Astrocyte of the spinal cord (primary cell): ENCODE measurements around the gene BRD2.
A peak's percentile ranks its signal among the peaks of the same experiment; 100 is the strongest.

ENCODE experiments used
- DNase-seq: peaks from one replicate; pipeline ENCODE4 v3.0.0; 2011; ENCODE audit warnings: low read depth, low spot score
- H3K4me3 ChIP-seq: 2 replicates; pipeline ENCODE4 v1.5.1; 2011; ENCODE audit warnings: low read depth, mild to moderate bottlenecking, low read length, moderate library complexity
- in situ Hi-C: cut with HindIII; loops from 2 replicates; pipeline ENCODE4 v1.10.0; 2017; ENCODE audit warnings: low sequenced_read_pairs
- TF ChIP-seq, protein P1 (sequence below): IDR thresholded peaks from 2 replicates; pipeline ENCODE4 v1.5.1; 2012; ENCODE audit warnings: low read depth, mild to moderate bottlenecking, low read length, inconsistent platforms

The BRD2 gene

DNA sequence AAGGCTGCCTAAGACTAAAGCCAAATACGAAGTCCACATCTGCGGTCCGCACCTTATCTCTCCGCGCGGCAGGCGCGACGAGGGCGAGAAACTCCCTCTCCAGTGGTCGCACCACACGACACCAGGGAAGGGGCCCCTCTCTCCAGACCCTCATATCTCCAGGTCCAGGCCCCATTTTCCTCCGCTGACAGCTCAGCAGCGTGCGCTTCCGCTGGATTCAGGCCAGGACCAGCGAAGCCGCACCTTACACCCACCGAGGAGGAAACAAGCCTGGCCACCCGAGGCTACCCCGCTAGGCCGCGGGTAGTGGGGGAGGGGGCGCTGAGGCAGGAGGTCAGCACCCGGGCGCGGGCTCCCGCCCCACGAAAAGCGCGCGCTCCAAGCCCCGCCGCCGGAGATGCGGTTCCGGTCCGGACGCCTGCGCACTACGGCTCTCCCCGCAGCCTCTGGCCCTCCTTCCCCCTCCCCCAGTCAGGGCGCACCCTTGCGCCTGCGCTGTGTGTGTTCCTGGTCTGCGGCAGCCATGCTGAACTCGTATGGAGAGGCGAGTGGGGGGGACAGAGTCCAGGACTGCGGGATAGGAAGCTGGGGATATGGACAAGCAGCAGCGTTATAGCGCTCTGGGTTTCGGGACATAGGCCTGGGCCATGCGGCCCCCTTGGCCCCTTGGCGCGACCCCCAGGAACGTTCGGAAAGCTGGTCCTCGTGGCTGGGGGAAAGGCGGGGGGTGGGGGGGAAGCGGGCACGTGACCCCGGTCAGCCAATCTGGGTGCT, at the start of gene BRD2:
BRD2 (plus strand) TSS at position 502 of the 774 bp plus-strand sequence. CDS start 4,305 bp downstream, outside the sequence.
- DNase-seq = peak; percentile 98
- in situ Hi-C loops = no loop called here
- peak within 1 kb of the TSS; percentile 94 for H3K4me3 ChIP-seq
- TF ChIP-seq, protein P1, sequence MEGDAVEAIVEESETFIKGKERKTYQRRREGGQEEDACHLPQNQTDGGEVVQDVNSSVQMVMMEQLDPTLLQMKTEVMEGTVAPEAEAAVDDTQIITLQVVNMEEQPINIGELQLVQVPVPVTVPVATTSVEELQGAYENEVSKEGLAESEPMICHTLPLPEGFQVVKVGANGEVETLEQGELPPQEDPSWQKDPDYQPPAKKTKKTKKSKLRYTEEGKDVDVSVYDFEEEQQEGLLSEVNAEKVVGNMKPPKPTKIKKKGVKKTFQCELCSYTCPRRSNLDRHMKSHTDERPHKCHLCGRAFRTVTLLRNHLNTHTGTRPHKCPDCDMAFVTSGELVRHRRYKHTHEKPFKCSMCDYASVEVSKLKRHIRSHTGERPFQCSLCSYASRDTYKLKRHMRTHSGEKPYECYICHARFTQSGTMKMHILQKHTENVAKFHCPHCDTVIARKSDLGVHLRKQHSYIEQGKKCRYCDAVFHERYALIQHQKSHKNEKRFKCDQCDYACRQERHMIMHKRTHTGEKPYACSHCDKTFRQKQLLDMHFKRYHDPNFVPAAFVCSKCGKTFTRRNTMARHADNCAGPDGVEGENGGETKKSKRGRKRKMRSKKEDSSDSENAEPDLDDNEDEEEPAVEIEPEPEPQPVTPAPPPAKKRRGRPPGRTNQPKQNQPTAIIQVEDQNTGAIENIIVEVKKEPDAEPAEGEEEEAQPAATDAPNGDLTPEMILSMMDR = no peak

DNA sequence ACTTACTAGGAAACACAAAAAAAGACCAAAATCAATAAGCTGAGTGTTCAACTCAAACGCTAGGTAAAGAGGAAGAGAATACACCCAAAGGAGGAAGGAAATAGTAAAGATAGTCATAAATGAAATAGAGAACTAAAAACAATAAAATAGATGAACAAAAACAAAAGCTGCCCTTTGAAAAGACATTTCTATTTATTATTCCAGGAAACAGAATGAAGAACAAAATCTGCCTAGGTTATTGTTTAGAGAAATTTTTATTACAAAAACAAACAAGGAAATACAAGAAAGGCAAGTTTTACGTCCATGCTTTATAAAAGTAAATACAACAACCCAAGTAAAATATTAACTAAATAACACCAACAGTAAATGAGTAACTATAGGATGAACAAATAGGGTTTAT, 47.7 kb upstream of the BRD2 start:
- H3K4me3 ChIP-seq = no peak overlapping the region
- in situ Hi-C loops = no loop called here
- TF ChIP-seq, protein P1 = no peak
- no peak for DNase-seq

DNA sequence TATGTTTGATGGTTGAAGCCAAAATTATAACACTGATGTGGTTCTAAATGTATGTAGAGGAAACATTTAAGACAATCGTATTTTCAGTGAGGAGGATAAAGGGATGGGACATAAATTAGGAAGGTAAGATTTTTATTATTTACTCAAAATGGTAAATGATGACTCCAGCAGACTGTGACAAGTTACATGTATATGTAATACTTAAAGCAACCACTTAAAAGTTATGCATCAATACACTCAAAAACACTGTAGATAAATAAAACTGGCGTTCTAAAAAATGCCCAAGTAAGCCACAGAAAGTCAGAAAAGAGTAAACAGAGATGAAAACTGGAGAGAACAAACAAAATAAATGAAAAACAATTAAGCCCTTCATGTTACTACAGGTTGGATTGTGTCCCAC, 46.3 kb upstream of the BRD2 start:
- H3K4me3 ChIP-seq = no peak overlapping the region
- no peak for DNase-seq
- in situ Hi-C loops = no loop called here
- TF ChIP-seq, protein P1 = no peak

DNA sequence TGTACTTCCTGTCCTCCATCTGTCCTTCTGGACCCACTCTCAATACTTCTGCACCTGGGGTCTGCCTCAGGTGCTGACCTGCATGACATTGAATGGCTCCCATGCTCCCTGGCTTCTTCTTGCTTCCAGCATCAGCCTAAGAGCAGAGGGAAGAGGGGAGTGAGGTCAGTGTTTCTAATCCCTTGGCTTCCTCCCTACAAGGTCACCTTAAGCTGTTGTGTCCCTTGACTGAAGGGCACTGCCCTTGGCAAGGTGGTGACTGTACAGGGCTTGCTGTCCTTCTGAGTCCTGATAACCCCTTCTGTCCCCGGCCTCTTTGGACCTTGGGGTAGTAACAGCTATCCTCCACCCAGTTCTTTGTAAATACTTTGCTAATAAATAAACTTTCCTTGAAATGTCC, 37.2 kb upstream of the BRD2 start:
- in situ Hi-C loops = no loop called here
- DNase-seq = no peak
- H3K4me3 ChIP-seq = no peak overlapping the region
- TF ChIP-seq, protein P1 = no peak

DNA sequence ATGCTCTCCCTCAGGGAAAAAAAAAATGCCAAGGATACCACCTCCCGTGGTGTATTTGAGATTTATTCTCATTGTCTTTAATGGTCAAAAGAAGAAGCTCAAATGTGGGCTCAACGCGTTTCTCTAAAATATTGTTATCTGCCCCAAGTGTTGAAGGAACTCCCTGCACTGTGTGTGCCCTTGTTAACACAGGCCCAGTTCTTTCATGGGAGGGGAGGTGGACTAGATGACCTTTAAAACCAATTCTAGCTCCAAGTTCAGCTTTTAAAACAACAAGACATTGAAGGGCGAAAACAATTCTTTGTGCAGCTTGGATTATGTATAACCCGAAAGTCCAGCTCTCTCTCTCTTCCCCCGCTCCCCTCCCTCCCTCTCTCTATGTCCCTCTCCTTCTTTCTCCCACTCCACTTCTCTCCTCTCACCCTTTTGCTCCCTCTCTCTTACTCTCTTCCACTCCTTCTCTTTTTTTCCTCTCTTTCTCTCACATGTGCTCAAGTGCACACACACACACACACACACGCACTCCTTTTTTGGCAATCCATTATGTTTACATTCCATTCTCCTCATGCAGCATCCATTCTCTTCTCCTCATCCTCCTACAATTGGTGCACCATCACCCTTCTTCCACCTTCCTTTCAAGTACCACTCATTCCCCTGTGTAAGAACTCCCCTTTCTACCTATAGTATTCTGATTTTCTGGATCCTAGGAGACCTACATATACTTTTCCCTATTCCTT, 36.1 kb upstream of the BRD2 start:
- TF ChIP-seq, protein P1 = no peak
- peak; percentile 4 for DNase-seq
- in situ Hi-C loops = no loop called here
- H3K4me3 ChIP-seq = no peak overlapping the region

DNA sequence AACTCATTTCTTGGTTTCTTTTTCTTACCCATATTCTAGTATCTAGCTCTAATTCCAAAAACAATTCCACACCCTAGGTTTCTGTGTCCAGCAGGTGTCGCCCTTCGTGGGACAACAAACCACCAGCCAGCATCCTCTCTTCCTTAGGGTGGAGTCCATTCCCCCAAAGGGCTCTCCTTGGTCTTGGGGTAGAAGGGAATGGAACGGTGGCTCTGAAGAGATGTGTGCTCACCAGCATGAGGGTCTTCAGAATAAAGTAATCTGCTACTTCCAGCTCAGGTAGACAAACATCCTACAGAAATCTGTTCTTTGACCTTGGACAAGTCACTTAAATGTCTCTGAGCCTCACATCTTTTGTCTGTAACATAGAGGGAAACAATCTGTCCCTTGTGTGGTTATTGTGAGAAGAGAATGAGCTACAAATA, 34.7 kb upstream of the BRD2 start:
- in situ Hi-C loops = no loop called here
- TF ChIP-seq, protein P1 = peak; percentile 82
- DNase-seq = peak; percentile 78
- H3K4me3 ChIP-seq = no peak overlapping the region
